Progenitor cell of endocrine pancreas (in vitro differentiated cells): ENCODE results near the gene RETNLB. TPM values are rescaled to one million over a fixed set of nuclear protein-coding genes. Genes with fewer than 3 reads are reported as not detected.

ENCODE experiments used
- DNase-seq: peaks from one replicate; pipeline ENCODE4 v3.0.0; 2021; ENCODE audit warnings: low spot score; ENCODE audit not compliant: unreplicated experiment
- H3K27ac Mint-ChIP-seq: 2 replicates; pipeline ENCODE4 v1.8.0; 2021; ENCODE audit warnings: mild to moderate bottlenecking, moderate library complexity, mixed read lengths
- H3K27me3 Mint-ChIP-seq: 2 replicates; pipeline ENCODE4 v1.8.0; 2021; ENCODE audit warnings: mixed read lengths
- H3K36me3 Mint-ChIP-seq: 2 replicates; pipeline ENCODE4 v1.8.0; 2022; ENCODE audit warnings: mixed read lengths; ENCODE audit not compliant: insufficient read depth
- H3K4me1 Mint-ChIP-seq: 2 replicates; pipeline ENCODE4 v1.8.0; 2021; ENCODE audit warnings: low read depth, mixed read lengths
- H3K4me3 Mint-ChIP-seq: 2 replicates; pipeline ENCODE4 v1.8.0; 2021; ENCODE audit warnings: low read depth, mild to moderate bottlenecking, moderate library complexity, mixed read lengths
- H3K9me3 Mint-ChIP-seq: 2 replicates; pipeline ENCODE4 v1.8.0; 2021; ENCODE audit warnings: low read depth, mixed read lengths
- total RNA-seq: library from RNA; stranded (reverse); gene quantifications from 2 replicates; pipeline ENCODE4 v1.2.1, GENCODE V29; 2021
- TF ChIP-seq, protein P1 (sequence below): fragments of 200-600 bp; sonication (generic); IDR thresholded peaks from one replicate; pipeline ENCODE4 v1.5.0; 2021; ENCODE audit warnings: antibody characterized with exemption, mild to moderate bottlenecking; ENCODE audit not compliant: unreplicated experiment

RETNLB gene
- total RNA-seq, 1 donor from 2014 or later: not detected

DNA sequence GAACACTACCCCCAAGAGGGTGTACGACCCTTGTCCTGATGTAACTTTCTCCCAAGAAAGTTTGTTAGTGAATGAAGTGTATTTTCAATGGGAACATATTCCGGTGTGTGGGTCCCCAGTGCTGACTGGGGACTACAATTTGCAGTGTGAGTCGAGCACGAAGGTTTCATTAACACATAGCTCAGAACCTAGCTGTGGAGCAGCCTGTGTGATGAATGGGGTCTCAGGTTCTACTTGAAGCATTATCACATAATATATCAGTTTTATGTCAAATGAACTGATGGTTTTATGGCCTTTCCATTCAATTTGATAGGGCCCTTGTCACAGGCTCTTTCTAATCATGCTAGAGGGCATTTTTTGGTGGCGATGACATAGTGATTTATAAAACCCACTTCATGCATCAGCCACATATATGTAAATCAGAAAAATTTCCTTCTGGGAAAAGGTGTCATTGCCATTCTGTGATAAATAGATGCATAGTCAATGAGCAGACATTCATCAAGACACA, 44.1 kb downstream of the RETNLB start:
- H3K4me3 Mint-ChIP-seq: no peak overlapping the region
- no peaks in the 10 kb centered on the region for H3K36me3 Mint-ChIP-seq
- no peak for DNase-seq
- H3K9me3 Mint-ChIP-seq: peaks cover 3% of the 10 kb centered on the region
- no peak overlapping the region for H3K27ac Mint-ChIP-seq
- peaks cover 3% of the 10 kb centered on the region for H3K4me1 Mint-ChIP-seq
- TF ChIP-seq, protein P1, sequence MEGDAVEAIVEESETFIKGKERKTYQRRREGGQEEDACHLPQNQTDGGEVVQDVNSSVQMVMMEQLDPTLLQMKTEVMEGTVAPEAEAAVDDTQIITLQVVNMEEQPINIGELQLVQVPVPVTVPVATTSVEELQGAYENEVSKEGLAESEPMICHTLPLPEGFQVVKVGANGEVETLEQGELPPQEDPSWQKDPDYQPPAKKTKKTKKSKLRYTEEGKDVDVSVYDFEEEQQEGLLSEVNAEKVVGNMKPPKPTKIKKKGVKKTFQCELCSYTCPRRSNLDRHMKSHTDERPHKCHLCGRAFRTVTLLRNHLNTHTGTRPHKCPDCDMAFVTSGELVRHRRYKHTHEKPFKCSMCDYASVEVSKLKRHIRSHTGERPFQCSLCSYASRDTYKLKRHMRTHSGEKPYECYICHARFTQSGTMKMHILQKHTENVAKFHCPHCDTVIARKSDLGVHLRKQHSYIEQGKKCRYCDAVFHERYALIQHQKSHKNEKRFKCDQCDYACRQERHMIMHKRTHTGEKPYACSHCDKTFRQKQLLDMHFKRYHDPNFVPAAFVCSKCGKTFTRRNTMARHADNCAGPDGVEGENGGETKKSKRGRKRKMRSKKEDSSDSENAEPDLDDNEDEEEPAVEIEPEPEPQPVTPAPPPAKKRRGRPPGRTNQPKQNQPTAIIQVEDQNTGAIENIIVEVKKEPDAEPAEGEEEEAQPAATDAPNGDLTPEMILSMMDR: no peak
- no peaks in the 10 kb centered on the region for H3K27me3 Mint-ChIP-seq

Other genes starting within 250 kb of the RETNLB start
- gene MYH15, start 246.8 kb downstream of the RETNLB start, total RNA-seq: 0.91 and 0.96 TPM in 2 replicates
- 21.0 and 25.1 TPM in 2 replicates for gene CIP2A, start 168.0 kb downstream of the RETNLB start, total RNA-seq
- gene DZIP3, start 167.7 kb downstream of the RETNLB start, total RNA-seq: 33.4 and 33.6 TPM in 2 replicates
- gene TRAT1, start 65.4 kb upstream of the RETNLB start, total RNA-seq: not detected in 2 replicates
- gene GUCA1C, start 196.5 kb upstream of the RETNLB start, total RNA-seq: not detected in 2 replicates